Fibroblast of the aortic adventitia (primary cell): Measurements from ENCODE around the gene ACP7. TPM values are rescaled to one million over a fixed set of nuclear protein-coding genes. Genes with fewer than 3 reads are reported as not detected.
"Not testable (repeated sequence)": the region's sequence is repeated elsewhere in the genome, so short reads cannot be mapped to it uniquely, and the experiment has no call there.

Experiments
- DNase-seq: peaks from one replicate; pipeline ENCODE4 v3.0.0-alpha.2; 2010; ENCODE audit warnings: low read depth
- H3K4me3 ChIP-seq: 2 replicates; pipeline ENCODE4 v1.5.1; 2011; ENCODE audit warnings: low read depth, mild to moderate bottlenecking, control low read depth, low read length, moderate library complexity
- CTCF ChIP-seq: IDR thresholded peaks from 2 replicates; pipeline ENCODE4 v1.5.1; 2011; ENCODE audit warnings: mild to moderate bottlenecking, low read length, control low read depth, inconsistent platforms; ENCODE audit not compliant: insufficient read depth
- total RNA-seq: library from RNA; depleted of rRNA; stranded (reverse); fragments of >200 nt; gene quantifications from 2 replicates; pipeline ENCODE4 v1.2.3, GENCODE V29; 2012; ENCODE audit warnings: low replicate concordance

The ACP7 gene
- total RNA-seq, 1 donor, result 0.45 TPM

- H3K4me3 ChIP-seq, result no peak overlapping the region
- TF ChIP-seq CTCF, result no peak
- no peak for DNase-seq
Measured at GRCh38 chr19:39113199-39113598, 29.0 kb downstream of the ACP7 start.

- no peak overlapping the region for H3K4me3 ChIP-seq
- TF ChIP-seq CTCF, result no peak
- no peak for DNase-seq
Measured at GRCh38 chr19:39115105-39115847, 31.1 kb downstream of the ACP7 start.

GRCh38 chr19:39117023-39117422 is 32.9 kb downstream of the ACP7 start:
- not testable (repeated sequence) for DNase-seq

GRCh38 chr19:39119830-39120229 is 35.7 kb downstream of the ACP7 start:
- H3K4me3 ChIP-seq, result no peak overlapping the region

More at GRCh38 chr19:39117023-39117422, 32.9 kb downstream of the ACP7 start:
- not testable (repeated sequence) for H3K4me3 ChIP-seq

GRCh38 chr19:39122934-39123731 is 39.0 kb downstream of the ACP7 start:
- no peak for TF ChIP-seq CTCF
- no peak for DNase-seq
- H3K4me3 ChIP-seq, result no peak overlapping the region

More at GRCh38 chr19:39119830-39120229, 35.7 kb downstream of the ACP7 start:
- no peak for DNase-seq
- no peak for TF ChIP-seq CTCF

- no peak overlapping the region for H3K4me3 ChIP-seq
- no peak for DNase-seq
- TF ChIP-seq CTCF, result no peak
Measured at GRCh38 chr19:39124136-39124764, 40.1 kb downstream of the ACP7 start.

- DNase-seq, result no peak
- peak overlapping the region; percentile 62 for H3K4me3 ChIP-seq
- TF ChIP-seq CTCF, result no peak
Measured at GRCh38 chr19:39125199-39125553, 41.0 kb downstream of the ACP7 start.
